Natural killer cell treated with Interleukin-12 subunit alpha and Interleukin-12 subunit beta and Interleukin-15 and Interleukin-18, amount 100 ng/mL, for 72 hours (primary cell): ENCODE results near the gene SOD3. TPM values are rescaled to one million over a fixed set of nuclear protein-coding genes. Genes with fewer than 3 reads are reported as not detected.

ENCODE experiments used
- ATAC-seq, 2 donors: fragments of 150-1000 bp; cut with Tn5 transposase in 1 of 2; sonication (Bioruptor Pico), chemical (Tn5 transposase) in 1 of 2; 2 replicates each; pipeline ENCODE4 v1.10.0; 2021
- DNase-seq: peaks from one replicate; pipeline ENCODE4 v3.0.0; 2022; ENCODE audit warnings: low spot score
- H3K27ac Mint-ChIP-seq, 2 donors: 1 replicate in 1 of 2; 2 replicates in 1 of 2; pipeline ENCODE4 v1.8.0; 2022; ENCODE audit warnings: mixed read lengths in 2 of 2, mild to moderate bottlenecking in 1 of 2, moderate library complexity in 1 of 2
- H3K27me3 Mint-ChIP-seq, 2 donors: 1 replicate in 1 of 2; 2 replicates in 1 of 2; pipeline ENCODE4 v1.8.0; 2022; ENCODE audit warnings: mixed read lengths in 2 of 2
- H3K36me3 Mint-ChIP-seq: one replicate; pipeline ENCODE4 v1.8.0; 2022; ENCODE audit warnings: mixed read lengths
- H3K4me1 Mint-ChIP-seq, 2 donors: 1 replicate in 1 of 2; 2 replicates in 1 of 2; pipeline ENCODE4 v1.8.0; 2022; ENCODE audit warnings: low read depth in 2 of 2, mixed read lengths in 2 of 2, mild to moderate bottlenecking in 1 of 2
- H3K4me3 Mint-ChIP-seq: one replicate; pipeline ENCODE4 v1.8.0; 2022; ENCODE audit warnings: mixed read lengths
- H3K9me3 Mint-ChIP-seq: 2 replicates; pipeline ENCODE4 v1.8.0; 2022; ENCODE audit warnings: mixed read lengths
- total RNA-seq, 2 donors: library from RNA; stranded (reverse); gene quantifications; one replicate each; pipeline ENCODE4 v1.2.3, GENCODE V29; 2022

SOD3 gene
- total RNA-seq, 2 donors from 2014 or later = not detected

DNA sequence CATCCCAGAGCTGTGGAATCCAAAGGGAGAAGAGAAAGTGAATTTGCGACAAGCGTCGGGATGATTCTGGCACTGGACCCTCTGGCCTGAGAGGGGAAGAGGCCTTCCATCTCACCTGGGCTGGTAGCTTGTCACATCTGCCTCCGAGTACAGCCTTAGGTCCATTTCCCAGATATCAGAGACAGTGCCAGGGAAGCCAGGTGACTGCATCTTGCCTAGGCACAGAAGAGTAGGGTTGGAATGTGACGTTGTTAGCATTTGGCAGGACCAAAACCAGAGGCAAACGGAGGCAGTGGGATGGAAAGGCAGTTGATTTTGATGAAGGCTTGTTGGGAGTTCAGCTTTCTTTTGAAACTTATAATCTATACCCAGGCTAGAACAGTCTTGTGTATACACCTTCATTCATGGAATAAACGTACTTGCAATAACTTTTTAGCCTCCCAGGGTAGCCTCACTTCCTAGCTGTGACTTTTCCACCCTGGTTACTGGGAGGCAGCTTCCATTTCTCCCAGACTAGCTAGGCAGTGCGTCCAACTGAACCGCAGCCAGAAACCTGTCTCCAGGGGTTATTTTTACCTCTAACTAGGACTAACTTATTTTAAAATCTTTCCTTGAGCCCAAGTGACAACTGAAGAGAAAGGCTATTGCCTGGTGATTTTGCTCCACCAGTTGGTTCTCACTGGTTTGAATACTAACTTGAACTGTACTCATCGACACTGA, 5.9 kb downstream of the SOD3 start:
- Mint-ChIP-seq H3K27me3 (peaks cover 34 to 58% of the 10 kb centered on the region in 2 donors), H3K4me1 (no peaks in the 10 kb centered on the region), H3K36me3 (no peaks in the 10 kb centered on the region), H3K9me3 (no peaks in the 10 kb centered on the region), H3K4me3 (no peak overlapping the region), H3K27ac (no peak overlapping the region)
- ATAC-seq (no peak), DNase-seq (no peak)

DNA sequence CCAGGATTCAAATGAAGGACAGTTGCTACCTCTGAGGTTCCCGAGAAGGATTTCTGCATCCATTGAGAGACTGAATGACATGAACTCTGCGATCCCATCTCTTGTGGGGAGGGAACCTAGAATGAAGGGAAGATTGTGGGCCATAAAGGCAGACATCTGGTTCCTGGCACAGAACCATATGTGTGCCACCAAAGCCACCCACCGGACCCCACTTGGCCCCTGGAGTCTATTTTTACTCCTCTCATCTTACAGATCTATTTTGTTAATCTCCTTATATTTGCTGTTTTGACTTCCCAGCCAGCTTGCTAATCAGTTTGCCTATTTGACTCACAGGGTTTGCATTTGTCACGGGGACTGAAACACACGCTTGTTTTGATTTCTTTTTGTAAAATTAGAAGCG, 7.3 kb downstream of the SOD3 start:
- H3K27me3 Mint-ChIP-seq = peaks cover 34 to 58% of the 10 kb centered on the region in 2 donors
- no peaks in the 10 kb centered on the region for H3K36me3 Mint-ChIP-seq
- no peak overlapping the region for H3K4me3 Mint-ChIP-seq
- H3K9me3 Mint-ChIP-seq = no peaks in the 10 kb centered on the region
- no peak overlapping the region for H3K27ac Mint-ChIP-seq
- H3K4me1 Mint-ChIP-seq = no peaks in the 10 kb centered on the region
- ATAC-seq = no peak
- no peak for DNase-seq

DNA sequence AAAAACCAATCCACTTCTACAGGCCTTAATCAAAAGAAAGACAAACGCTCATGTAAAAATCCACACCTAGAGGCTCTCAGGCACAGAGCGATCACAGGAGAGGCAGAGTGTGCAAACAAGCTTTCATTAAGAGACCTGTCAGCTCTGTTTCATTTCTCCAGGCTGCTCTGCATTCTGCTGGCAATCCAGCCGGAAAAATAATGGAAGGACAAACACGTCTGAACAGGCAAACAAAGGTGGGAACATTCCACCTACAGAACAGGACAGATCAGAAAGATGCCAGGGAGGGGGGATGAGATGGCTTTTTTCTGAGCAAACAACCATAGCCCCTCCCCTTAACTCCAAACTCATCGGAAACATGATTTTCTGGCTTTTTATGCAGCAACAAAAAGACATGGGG, 9.7 kb downstream of the SOD3 start:
- Mint-ChIP-seq H3K27me3 (peaks cover 25 to 45% of the 10 kb centered on the region in 2 donors), H3K36me3 (no peaks in the 10 kb centered on the region), H3K4me3 (no peak overlapping the region), H3K9me3 (no peaks in the 10 kb centered on the region), H3K4me1 (no peaks in the 10 kb centered on the region), H3K27ac (no peak overlapping the region)
- DNase-seq (no peak), ATAC-seq (no peak)

DNA sequence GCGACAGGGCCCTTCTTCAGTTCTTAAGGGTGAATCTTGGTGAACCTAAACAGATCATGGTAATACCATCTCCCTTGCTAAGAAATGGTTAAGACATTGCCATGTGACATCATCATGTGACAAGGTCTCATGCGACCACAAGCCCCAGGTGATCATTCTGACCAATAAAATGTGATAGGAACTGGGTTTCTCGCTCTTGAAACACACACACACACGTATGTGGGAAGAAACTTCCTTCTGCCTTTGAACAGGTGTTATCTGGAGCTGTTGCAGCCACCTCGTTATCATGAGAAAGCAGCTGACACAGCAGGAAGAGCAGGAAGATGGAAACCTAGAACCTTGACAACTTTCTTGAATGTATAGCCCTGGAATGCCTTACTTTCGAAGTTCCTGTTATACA, 10.2 kb downstream of the SOD3 start:
- DNase-seq = no peak
- Mint-ChIP-seq H3K36me3 (no peaks in the 10 kb centered on the region), H3K27me3 (peaks cover 25 to 41% of the 10 kb centered on the region in 2 donors), H3K4me1 (no peaks in the 10 kb centered on the region), H3K9me3 (no peaks in the 10 kb centered on the region), H3K4me3 (no peak overlapping the region), H3K27ac (no peak overlapping the region)
- no peak for ATAC-seq

DNA sequence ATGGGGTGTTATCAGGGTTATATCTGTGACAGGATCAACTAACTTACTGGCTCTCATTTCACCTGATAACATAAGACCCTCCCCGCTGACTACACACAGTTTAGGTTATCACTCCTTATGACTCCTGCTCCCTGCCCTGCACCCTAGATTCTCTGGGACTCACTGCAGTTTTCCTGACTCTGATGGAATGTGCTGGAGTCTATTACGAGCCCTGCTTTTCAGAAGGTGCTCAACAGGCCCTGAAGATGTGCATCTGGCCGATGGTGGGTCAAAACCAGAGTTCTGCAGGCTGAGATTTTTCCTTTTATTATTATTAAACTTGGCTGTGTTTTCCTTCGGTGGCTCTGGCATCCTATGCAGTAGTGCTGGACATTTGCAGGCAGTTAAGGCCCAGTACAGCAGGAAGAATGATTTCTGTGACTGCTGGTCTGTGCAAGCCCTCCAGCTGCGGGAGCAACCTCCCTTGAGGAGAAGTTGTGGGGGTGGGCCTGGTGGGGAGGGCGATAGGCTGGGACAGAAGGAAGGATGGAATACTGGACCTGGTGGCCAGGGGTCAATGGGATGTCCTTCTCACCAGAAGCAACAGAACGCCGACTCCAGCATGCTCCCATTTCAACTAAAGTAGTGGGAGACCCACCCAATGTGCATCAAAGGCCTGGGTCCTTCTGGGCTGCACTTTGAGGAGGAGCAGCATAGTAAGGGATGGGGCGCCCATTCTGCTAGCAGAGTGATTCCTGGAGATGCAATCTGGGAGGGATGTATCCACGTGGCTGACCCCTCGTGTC, 11.0 kb downstream of the SOD3 start:
- Mint-ChIP-seq H3K4me3 (no peak overlapping the region), H3K27me3 (peaks cover 20 to 33% of the 10 kb centered on the region in 2 donors), H3K9me3 (no peaks in the 10 kb centered on the region), H3K4me1 (no peaks in the 10 kb centered on the region), H3K27ac (no peak overlapping the region), H3K36me3 (no peaks in the 10 kb centered on the region)
- no peak for DNase-seq
- no peak for ATAC-seq

DNA sequence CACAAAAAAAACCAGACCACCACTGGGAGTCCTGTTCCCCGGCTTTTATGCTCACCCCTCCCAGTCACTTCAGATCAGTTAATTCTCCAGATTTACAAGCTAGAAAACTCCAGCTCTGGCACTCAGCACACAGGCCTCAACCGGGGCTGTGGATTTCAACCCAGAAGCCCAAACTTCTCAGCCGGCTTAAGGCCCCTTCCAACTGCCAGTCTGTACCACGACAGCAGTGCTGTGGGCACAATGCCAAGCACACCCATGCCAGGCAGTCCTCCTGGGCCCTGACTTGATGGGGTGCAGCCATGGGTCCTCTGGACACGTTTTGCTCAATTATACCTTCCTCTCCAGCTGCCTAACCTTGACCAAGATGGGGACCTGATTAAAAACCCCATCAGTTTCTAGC, 12.2 kb downstream of the SOD3 start:
- Mint-ChIP-seq H3K9me3 (peaks cover 8% of the 10 kb centered on the region), H3K4me1 (no peaks in the 10 kb centered on the region), H3K36me3 (no peaks in the 10 kb centered on the region), H3K27me3 (peaks cover 16 to 23% of the 10 kb centered on the region in 2 donors), H3K4me3 (no peak overlapping the region), H3K27ac (no peak overlapping the region)
- no peak for DNase-seq
- ATAC-seq = no peak

DNA sequence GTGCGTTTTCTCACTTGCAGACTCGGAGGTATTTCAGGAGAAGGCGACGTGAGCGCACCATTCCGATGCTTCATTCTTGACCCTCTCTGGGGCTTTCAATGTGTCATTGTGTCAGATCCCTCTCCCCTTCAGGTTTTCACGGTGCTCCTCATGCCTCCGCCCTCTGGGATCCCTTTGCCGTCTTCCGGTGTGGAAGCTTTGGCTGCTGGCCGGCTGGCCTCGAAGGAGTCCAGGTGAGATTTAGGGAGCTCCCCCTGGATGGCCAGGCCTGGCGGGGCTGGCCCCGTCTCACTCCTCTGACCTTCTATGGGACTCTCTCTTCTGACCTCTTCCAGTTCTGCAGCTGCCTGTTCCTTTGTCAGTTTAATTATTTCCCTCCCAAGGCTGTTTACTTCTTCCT, 12.9 kb downstream of the SOD3 start:
- ATAC-seq = no peak
- H3K9me3 Mint-ChIP-seq = peaks cover 8% of the 10 kb centered on the region

DNA sequence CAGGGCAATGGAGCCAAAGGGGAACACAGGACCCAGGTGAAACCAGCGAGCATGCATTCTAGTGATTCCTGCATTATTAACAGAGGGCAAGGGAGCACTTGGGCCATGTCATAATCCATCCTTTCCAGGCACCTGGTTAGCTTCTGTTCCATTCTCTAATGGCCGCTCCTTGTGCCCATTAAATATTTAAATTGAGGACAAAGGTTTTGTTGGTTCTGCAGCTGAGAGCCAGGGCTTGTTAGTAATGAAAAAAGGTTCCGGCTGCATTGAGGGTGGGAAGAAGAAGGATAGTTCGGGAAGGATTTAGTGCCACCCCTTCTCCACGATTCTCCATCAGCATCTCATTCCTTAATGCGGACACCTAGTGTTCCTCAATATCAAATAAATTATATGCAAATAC, 13.6 kb downstream of the SOD3 start:
- ATAC-seq = no peak
- H3K9me3 Mint-ChIP-seq = peaks cover 8% of the 10 kb centered on the region
- no peak overlapping the region for H3K27ac Mint-ChIP-seq
- no peak overlapping the region for H3K4me3 Mint-ChIP-seq
- no peaks in the 10 kb centered on the region for H3K36me3 Mint-ChIP-seq
- peaks cover 12 to 14% of the 10 kb centered on the region in 2 donors for H3K27me3 Mint-ChIP-seq
- H3K4me1 Mint-ChIP-seq = no peaks in the 10 kb centered on the region
- no peak for DNase-seq

More for the DNA sequence above, 12.9 kb downstream of the SOD3 start:
- Mint-ChIP-seq H3K27me3 (peaks cover 16 to 19% of the 10 kb centered on the region in 2 donors), H3K27ac (no peak overlapping the region), H3K4me1 (no peaks in the 10 kb centered on the region), H3K36me3 (no peaks in the 10 kb centered on the region), H3K4me3 (no peak overlapping the region)
- no peak for DNase-seq

DNA sequence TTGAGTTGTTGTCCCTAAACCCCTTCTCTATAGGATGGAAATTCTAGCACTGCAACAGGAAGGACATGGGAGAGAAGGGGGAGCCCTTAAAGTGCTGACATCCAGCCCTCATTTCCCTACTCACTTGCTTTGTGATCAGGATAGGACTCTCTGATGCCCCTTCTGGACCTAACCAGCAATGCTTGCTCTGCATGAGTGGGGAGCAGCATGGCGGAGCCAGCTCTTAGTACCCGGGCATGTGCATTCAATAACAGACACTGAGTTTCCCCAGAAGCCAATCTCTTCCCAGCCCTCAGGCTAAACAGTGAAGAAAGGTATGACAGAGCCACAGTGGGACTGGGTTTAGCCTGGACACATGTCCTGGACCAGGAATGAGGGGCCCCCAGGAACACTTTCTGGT, 14.0 kb downstream of the SOD3 start:
- DNase-seq = no peak
- no peak overlapping the region for H3K4me3 Mint-ChIP-seq
- peaks cover 8% of the 10 kb centered on the region for H3K9me3 Mint-ChIP-seq
- no peaks in the 10 kb centered on the region for H3K4me1 Mint-ChIP-seq
- peaks cover 8 to 14% of the 10 kb centered on the region in 2 donors for H3K27me3 Mint-ChIP-seq
- no peak for ATAC-seq
- H3K27ac Mint-ChIP-seq = no peak overlapping the region
- H3K36me3 Mint-ChIP-seq = no peaks in the 10 kb centered on the region

DNA sequence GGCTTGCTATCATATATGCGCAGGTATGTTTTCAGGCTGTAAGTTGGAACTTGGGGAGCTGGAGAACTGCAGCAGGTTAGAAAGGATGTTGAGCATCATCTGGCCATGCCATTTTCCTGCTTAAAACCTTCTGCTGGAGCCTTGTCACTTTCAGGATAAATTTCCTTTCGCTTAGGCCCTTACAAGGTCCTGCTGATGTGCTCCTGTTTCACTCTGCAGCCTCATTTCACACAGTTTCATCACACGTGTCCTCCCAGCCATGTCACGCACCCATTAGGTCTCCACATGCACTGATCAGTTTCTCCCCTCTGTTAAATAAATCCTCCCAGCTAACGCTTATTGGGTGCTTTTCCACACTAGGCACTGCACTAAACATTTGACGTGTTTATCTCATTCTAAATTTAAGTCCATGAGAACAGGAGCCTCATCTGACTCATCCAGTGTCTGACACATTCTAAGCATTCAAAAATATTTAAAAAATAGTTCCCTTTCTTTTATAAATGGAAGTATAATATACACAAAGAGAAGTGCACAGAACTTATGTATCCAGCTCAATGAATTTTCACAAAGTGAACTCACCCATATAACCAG, 14.5 kb downstream of the SOD3 start:
- H3K9me3 Mint-ChIP-seq = peaks cover 8% of the 10 kb centered on the region
- ATAC-seq (no peak), DNase-seq (no peak)
- no peak overlapping the region for H3K27ac Mint-ChIP-seq
- H3K36me3 Mint-ChIP-seq = no peaks in the 10 kb centered on the region
- H3K4me3 Mint-ChIP-seq = no peak overlapping the region
- no peaks in the 10 kb centered on the region for H3K4me1 Mint-ChIP-seq
- H3K27me3 Mint-ChIP-seq = peaks cover 2 to 9% of the 10 kb centered on the region in 2 donors

DNA sequence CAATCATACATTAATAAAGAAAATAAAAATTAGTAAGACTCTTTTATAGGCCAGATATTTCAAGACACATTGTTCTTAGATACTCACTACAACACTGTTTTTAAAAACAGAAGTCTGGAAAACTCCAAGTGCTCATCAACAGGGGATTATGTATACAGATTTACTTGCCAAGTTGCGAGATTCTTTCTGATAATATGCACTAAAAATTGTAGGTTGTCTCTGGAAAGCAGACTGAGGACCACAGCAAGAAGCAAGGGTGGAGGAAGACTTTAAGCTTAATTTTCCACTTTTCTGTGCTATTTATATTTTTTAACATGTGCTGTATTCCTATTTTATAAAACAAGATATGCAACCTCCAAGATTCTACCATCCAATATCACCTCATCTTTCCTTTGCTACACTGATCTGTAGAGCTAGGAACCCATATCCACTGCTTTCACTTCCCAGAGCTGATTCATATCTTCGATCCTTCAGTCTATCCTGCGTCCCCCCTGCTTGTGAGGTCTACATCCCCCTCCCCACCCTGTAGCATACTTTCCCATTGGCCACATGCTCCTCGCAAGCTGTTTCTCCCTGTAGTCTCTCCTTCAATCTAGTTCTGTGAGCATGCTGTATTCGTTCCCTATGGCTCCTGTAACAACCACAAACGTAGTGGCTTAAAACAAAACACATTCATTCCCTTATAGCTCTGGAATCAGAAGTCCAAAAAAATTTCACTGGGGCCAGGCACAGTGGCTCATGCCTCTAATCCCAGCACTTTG, 15.7 kb downstream of the SOD3 start:
- ATAC-seq (no peak), DNase-seq (no peak)
- Mint-ChIP-seq H3K36me3 (no peaks in the 10 kb centered on the region), H3K9me3 (peaks cover 8% of the 10 kb centered on the region), H3K27ac (no peak overlapping the region), H3K27me3 (peaks cover 0 to 7% of the 10 kb centered on the region in 2 donors), H3K4me1 (no peaks in the 10 kb centered on the region), H3K4me3 (no peak overlapping the region)

DNA sequence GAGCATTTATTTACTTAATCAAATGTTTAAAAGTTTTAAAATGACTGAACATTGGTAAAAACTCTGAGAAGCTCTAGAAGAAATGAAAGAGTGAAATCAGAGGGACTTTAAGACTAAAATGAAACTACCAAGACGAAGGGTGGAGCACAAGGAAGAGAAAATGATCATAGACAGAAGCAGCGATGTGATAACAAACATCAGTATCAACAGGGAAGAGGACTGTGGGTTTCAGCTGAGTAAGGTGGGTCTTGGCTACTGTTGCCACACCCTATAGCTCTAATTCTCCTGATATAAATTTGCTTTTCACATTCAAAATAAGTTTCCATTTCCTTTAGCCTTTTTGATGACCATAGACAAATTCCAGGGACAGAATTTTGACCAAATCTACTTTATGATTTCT, 18.4 kb downstream of the SOD3 start:
- Mint-ChIP-seq H3K27me3 (peaks cover 0 to 7% of the 10 kb centered on the region in 2 donors), H3K27ac (no peak overlapping the region), H3K4me1 (no peaks in the 10 kb centered on the region), H3K36me3 (no peaks in the 10 kb centered on the region), H3K9me3 (peaks cover 13% of the 10 kb centered on the region), H3K4me3 (no peak overlapping the region)
- no peak for ATAC-seq
- DNase-seq = no peak

DNA sequence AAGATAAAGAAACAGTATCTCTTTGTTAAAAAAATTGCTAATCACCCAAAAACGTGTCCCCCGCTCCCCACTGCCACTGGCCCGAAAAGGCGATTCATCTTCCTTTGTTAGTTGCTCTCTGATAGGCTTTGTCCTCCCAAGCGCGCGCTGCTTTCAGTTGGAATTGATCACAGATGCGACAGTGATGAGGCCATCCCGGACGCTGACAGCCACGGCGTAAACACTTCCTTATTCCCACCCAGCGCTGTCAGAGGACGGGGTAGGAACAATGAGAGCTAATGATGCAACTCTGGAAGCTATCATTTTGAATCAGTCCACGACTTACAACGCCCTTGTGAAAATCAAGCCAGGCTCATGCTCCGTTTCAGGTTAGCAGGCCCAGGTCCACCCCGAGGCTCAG, 21.4 kb downstream of the SOD3 start:
- H3K4me1 Mint-ChIP-seq = no peaks in the 10 kb centered on the region
- ATAC-seq = no peak
- H3K27me3 Mint-ChIP-seq = peaks cover 7 to 8% of the 10 kb centered on the region in 2 donors
- DNase-seq = no peak
- H3K9me3 Mint-ChIP-seq = peaks cover 12% of the 10 kb centered on the region
- H3K27ac Mint-ChIP-seq = no peak overlapping the region
- H3K36me3 Mint-ChIP-seq = no peaks in the 10 kb centered on the region
- H3K4me3 Mint-ChIP-seq = no peak overlapping the region
